Measurements from ENCODE around the gene LCN6.
A peak's percentile ranks its signal among the peaks of the same experiment; 100 is the strongest.
"Not testable (repeated sequence)": the region's sequence is repeated elsewhere in the genome, so short reads cannot be mapped to it uniquely, and the experiment has no call there.

LCN6 gene

GRCh38 chr9:136782452-136782851 lies 34.1 kb upstream of the LCN6 start:
- DNase-seq = no peak

GRCh38 chr9:136779808-136780207 lies 31.5 kb upstream of the LCN6 start:
- no peak for DNase-seq

GRCh38 chr9:136777359-136777758 lies 29.0 kb upstream of the LCN6 start:
- DNase-seq = no peak

DNA sequence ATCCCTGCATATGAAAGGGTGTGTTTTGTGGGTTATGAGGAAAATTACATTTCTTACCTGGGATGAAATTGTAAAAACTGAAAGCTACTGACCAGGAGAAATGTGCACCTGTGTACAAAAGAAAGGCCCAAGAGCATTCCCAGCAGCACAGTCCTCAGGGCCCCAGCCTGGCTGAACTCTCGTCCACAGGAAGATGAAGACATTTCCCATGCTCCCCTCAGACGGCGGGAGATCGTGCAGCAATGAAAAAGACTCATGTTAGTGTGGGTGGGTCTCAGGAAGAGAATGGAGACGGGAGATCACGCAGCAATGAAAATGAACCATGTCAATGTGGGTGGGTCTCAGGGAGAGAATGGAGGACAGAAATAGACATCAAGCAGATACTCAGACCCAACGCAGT lies 28.6 kb upstream of the LCN6 start:
- DNase-seq = no peak

- no peak for DNase-seq
Observed at GRCh38 chr9:136775191-136775590, 26.9 kb upstream of the LCN6 start.

- DNase-seq = no peak
Observed at GRCh38 chr9:136774416-136775045, 26.2 kb upstream of the LCN6 start.

GRCh38 chr9:136773386-136774044 lies 25.2 kb upstream of the LCN6 start:
- no peak for DNase-seq

GRCh38 chr9:136771907-136772415 lies 23.6 kb upstream of the LCN6 start:
- DNase-seq = no peak

DNA sequence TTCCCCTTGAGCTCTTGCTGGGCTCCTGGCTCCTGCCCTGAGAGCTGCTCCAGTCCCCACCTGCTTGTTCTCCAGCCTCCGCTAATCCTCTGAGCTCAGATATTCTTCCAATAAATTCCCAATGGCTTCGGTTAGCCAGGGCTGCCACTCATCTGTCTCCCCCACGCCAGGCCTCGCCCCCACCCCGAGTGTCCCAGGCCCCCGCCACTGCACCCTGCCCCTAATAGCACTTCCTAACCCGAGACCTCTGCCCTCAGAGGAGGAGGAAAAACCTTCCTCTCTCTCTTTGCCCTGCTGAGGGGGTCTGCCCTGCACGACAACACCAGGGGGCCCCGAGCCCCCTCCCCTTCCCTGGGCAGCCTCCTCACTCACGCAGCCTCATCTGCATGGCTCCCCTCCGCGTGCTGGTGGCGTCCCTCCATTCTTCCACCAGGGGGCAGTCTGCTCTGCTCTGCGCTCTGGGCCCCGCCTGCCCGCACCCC lies 21.4 kb upstream of the LCN6 start:
- peak; percentile 64 for DNase-seq

DNA sequence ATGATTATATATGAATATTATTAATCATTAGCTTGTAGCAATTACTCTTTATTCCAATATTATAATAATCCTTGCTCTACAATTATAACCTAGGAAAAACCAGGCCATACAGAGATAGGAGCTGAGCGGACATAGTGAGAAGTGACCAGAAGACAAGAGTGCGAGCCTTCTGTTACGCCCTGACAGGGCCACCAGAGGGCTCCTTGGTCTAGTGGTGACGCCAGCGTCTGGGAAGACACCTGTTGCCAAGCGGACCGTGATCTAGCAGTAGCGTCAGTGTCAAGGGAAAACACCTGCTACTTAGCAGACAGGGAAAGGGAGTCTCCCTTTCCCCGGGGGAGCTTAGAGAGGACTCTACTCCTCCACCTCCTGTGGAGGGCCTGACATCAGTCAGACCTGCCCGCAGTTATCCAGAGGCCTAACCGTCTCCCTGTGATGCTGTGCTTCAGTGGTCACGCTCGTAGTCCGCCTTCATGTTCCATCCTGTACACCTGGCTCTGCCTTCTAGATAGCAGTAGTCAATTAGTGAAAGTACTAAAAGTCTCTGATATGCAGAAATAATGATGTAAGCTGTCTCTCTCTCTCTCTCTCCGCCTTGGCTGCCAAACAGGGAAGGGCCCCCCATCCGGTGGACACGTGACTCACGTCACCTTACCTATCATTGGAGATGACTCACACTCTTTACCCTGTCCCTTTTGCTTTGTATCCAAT lies 18.2 kb upstream of the LCN6 start:
- DNase-seq = not testable (repeated sequence)

- not testable (repeated sequence) for DNase-seq
Observed at GRCh38 chr9:136765745-136766409, 17.6 kb upstream of the LCN6 start.

DNA sequence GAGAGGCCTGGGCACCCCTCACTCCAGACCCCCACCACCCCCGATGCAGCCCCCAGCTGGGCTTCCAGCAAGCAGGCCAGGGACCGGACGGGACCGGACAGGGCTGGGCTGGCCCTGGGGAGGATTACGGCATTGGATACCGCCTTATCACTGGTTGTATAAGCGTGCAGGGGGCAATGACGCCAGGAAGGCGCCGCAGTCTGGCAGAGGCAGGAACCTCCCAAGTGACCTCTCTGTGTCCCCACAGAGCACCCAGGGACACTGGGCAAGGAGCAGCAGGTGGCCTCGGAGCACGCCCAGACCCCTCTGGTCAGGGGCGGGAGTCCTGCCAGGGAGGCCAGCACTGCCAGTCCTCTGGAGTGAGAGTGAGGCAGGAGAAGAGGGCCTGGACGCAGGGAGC lies 16.7 kb upstream of the LCN6 start:
- DNase-seq = no peak

DNA sequence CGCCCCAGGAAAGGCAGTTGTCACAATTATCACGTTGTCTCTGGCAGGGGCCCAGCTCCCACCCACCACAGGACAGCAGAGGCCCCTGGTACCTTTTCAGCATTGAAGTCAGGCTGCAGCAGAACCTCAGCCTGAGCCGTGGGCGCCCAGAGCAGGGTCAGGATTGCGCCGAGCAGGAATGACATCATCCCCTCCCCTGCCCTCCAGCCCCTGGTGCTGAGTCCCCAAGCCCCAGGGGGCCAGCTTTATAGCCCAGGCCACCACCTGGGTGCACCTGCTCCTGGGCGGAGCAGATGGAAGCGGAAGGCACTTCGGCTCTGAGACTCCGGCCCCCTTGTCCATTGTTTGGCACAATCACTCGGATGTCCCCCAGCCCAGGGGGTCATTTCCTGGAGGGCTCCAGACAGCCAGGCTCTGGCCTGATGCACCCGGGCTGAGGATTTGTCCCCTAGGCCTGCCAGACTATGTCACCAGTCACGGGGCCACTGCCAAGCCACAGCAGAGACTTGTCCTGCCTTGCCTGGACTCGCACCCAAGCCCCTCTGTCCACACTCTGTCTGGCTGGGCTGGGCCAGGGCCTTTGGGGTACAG lies 16.1 kb upstream of the LCN6 start, which contains the start of gene LCN15:
Gene LCN15 (minus strand): TSS at position 218 of the 591 bp plus-strand sequence. CDS start 30 bp downstream, at position 188.
- no peak for DNase-seq

GRCh38 chr9:136763649-136764035 lies 15.3 kb upstream of the LCN6 start:
- DNase-seq = no peak

DNA sequence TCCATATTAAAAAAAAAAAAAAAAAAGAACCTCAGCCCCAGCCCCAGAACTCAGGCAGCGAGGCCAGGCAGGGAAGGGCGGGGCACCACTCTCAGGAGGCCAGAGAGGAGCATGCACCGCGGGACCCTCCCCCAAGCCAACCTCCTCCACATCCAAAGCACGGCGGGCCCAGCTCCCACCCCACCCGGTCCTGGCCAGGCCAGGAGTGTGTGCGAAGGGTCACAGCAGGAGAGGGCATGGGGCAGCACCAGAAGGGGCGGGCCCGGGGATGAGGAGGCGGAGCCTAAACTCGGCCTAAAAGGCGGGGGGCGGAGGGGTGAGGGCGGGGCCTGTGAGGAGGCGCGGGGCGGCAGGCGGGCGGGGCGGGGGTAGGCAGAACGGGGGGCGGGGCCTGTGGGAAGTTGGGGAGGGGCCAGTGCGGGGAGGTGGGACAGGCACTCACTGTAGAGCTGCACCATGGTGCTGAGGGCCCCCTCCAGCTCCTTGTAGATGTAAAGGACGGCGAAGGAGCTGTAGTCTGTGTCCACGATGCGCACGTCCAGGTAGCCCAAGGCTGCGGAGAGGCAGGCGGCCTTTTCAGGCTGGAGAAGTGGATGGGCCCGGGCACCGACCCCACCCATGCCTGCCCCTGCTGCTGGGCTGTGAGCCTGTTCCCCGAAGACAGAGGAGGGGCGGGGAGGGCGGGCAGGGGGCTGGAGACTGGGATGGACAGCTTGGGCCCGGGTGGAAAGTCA lies 14.8 kb upstream of the LCN6 start:
- DNase-seq = peak; percentile 57

GRCh38 chr9:136762221-136762691 lies 13.9 kb upstream of the LCN6 start:
- no peak for DNase-seq

DNA sequence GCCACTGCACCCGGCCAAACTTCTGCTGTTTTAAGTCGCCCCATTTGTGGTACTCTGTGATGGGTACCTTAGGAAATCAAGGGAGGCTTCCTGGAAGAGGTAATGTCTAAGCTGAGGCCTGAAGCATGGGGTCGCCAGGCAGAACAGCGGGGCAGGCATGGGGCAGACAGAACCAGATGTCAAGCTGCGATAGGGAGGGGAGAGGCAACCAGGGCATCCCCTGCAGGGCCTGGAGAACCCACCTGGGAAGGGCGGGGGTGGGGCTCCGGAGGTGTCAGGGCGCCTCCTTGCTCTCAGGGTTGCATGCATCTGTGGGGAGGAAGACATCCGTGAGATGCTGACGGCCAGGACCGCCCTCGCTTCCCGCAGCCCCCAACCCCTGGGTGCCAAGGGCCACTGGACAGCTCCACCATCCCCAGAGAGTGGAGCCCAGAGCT lies 13.2 kb upstream of the LCN6 start:
- DNase-seq = no peak

DNA sequence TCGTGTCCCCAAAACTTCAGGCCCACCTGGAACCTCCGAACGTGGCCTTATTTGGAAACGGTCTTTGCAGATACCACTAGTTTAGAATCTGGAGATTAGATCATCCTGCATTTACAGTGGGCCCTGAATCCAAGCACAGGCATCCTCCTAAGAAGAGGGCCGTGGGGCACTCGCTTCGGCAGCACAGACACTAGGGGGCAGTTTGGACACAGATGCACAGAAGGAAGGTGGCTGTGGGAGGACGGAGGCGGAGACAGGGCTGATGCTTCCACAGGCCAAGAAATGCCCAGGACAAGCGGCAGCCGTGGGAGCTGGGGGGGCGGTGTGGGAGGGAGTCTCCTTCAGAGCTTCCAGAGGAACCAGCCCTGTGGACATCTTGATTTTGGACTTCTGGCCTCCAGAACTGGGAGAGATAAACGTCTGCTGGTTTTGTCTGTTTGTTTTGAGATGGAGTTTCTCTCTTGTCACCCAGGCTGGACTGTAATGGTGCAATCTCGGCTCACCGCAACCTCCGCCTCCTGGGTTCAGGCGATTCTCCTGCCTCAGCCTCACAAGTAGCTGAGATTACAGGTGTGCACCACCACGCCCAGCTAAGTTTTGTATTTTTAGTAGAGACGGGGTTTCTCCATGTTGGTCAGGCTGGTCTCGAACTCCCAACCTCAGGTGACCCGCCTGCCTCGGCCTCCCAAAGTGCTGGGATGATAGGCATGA lies 12.7 kb upstream of the LCN6 start:
- not testable (repeated sequence) for DNase-seq

DNA sequence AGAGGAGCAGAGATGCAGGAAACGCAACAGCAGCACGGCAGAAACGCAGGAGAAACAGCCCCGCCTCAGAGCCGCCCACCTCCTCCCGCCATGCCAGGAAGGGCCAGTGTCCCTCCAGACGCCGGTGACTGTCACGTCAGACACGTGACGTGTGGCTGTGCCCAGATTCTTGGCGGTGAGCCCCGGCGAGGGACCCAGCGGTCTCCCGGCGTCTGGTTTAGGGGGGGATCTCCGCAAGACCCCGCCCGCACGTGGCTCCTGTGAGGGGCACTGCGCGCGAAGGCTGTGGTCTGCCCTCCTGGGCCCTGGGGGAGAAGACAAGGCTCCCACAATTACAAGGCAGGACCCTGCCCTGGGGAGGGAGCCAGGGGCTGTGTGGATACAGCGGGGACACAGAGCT lies 12.1 kb upstream of the LCN6 start:
- no peak for DNase-seq

GRCh38 chr9:136759436-136760325 lies 11.4 kb upstream of the LCN6 start:
- no peak for DNase-seq

Data from activated naive CD4-positive, alpha-beta T cell treated with anti-CD3 and anti-CD28 coated beads, Interleukin-2, amount 50 U/mL, for 16 hours (primary cell).